HG02840 (cell line): ENCODE results near the gene LENG8.
"Not testable (repeated sequence)": the region's sequence is repeated elsewhere in the genome, so short reads cannot be mapped to it uniquely, and the experiment has no call there.

Experiments used
- ATAC-seq: cut with Tn5 transposase; IDR thresholded peaks from one replicate; pipeline ENCODE4 v1.9.1; 2021; ENCODE audit warnings: mild to moderate bottlenecking, moderate library complexity, moderate number of reproducible peaks; ENCODE audit not compliant: unreplicated experiment, low FRiP score

Gene LENG8

GRCh38 chr19:54459282-54460229 lies 10.6 kb downstream of the LENG8 start:
- ATAC-seq = no peak

GRCh38 chr19:54460230-54461005 lies 11.4 kb downstream of the LENG8 start:
- ATAC-seq = no peak

DNA sequence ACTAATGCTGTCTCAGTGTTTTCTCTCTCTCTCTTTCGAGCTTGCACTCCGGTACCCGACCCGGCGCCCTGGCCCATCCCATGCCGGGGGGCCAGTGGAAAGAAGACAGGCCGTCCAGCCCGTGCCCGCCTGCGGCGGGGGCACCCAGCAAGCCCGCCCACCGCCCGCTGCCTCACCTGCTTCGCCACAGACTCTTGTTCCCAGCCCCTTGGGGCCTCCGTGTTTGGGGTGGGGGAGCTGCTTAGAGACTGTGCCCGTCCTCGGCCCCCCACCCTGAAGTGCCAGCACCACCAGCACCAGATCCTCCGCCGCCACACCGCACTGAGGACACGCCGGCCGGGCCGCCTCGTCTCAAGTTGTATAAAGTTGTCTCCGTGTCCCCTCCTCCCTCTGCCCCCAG lies 12.2 kb downstream of the LENG8 start:
- no peak for ATAC-seq

DNA sequence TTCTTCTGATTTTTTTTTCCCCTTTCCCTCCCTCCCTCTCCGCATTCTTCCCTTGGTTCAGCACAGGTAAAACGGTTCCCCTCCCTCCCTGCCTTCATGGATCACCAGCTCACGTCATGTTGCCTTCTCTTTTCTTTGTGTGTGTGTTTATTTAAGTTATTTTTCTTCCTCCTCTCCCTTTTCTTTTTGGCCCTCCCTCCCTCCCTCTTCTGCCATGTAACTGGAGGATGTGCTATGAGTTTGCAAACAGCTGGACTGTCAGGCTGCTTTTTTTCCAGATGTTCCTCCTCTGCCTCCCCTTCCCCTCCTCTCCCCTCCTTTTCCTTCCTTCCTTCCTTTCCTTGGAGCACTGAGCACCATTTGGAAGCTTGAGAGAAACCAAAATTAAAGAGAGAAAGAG lies 12.6 kb downstream of the LENG8 start:
- no peak for ATAC-seq

DNA sequence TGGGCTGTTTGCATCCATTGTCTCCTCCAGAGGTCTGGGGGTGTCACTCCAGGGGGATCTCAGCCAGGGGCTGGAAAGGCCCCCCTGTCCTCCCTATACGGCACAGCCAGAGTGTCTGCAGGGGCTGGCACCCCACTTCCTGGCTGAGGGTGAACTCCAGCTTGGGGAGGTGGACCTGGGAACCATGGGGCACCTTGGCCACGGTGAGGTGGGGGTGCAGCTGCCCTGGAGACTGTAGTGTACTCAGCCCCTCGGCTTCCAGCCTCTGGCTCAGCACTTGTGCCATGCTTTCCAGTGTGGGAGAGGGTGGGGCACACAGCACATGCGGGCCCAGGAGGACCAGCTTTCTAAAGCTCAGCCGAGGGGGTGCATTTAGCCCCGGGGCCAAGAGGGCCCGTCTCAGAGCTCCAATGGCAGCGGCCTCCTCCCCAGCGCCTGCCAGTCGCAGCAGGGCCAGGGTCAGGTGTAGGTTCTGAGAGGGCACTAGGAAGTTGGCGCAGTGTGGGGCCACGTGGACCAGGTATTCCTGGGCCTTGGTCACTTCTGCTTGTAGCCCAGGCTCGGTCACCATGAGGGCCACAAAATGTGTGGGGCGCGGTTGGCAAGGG lies 13.2 kb downstream of the LENG8 start:
- ATAC-seq = no peak

- ATAC-seq = peak; percentile 10
These were observed 13.9 kb downstream of the LENG8 start for GRCh38 chr19:54462655-54463530.

- peak; percentile 64 for ATAC-seq
These were observed 14.6 kb downstream of the LENG8 start, which contains the start of gene LENG9 for GRCh38 chr19:54463531-54464043. LENG9 (minus strand) TSS chr19:54463778; CDS start chr19:54463526, 252 bp downstream.

- ATAC-seq = peak; percentile 47
These were observed 15.1 kb downstream of the LENG8 start for GRCh38 chr19:54464044-54464629.

GRCh38 chr19:54464630-54465425 lies 15.8 kb downstream of the LENG8 start:
- ATAC-seq = peak; percentile 30

- no peak for ATAC-seq
These were observed 16.6 kb downstream of the LENG8 start for GRCh38 chr19:54465426-54466109.

GRCh38 chr19:54466110-54466480 lies 17.1 kb downstream of the LENG8 start:
- ATAC-seq = not testable (repeated sequence)

GRCh38 chr19:54469496-54469934 lies 20.5 kb downstream of the LENG8 start:
- ATAC-seq = no peak

DNA sequence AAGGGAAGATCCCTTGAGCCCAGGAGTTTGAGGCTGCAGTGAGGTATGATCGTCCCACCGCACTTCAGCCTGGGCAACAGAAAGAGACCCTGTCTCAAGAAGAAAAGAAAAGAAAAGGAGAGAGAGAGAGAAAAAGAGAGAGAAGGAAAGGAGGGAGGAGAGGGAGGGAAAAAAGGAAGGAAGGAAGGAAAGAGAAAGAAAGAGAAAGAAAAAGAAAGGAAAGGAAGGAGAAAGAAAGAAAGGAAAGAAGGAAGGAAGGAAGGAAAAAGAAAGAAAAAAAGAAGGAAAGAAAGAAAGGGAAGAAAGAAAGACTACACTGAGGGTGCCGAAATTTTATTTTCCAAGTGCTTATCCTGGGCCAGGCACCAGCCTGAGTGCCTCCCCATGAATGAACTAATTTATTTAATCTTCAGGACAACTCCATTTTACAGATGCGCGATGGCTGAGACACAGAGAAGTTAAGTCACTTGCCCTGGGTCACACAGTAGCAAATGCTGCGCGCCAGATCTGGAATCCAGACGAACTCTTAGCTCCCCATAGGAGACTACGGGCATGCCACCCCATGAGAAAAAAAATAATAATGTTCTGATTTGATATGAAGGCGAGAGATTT lies 21.4 kb downstream of the LENG8 start:
- ATAC-seq = no peak

DNA sequence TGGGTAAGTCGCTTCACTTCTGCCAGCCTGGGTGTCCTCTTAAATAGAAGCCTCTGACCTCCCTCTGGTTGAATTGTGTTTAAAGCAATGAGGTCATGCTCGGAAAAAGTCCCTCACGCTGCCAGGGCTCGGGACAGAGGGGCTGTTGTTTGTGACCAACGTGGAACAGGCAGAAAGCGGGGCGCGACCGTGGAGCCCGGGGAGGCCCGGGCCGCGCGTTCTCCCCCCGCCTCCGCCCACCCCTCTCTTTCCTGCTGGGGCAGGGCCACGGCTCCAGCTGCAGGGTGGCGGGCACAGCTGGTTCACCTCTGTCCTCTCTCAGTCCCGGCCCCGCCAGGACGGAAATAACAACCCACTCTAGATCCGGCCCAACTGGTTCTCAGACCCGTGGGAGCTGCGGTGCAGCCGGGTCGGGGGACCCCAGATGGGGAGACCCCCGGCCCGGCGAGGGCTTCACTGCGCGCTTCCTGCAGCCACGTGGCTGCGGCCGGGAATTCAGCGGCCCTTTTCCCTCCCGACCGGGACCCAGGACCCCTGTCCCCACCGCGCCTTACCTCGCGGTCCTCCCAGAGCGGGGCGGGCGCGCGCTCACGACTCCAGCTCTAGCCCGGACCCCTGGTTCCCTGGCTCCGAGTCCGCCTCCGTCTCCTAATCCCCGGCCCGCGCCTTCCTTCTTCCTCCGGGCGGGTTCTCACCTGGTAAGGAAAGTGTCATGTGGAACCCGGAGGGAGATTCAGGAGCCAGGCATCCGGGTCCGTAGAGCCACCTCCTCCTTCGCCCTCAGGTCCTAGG lies 22.2 kb downstream of the LENG8 start:
- ATAC-seq = no peak

DNA sequence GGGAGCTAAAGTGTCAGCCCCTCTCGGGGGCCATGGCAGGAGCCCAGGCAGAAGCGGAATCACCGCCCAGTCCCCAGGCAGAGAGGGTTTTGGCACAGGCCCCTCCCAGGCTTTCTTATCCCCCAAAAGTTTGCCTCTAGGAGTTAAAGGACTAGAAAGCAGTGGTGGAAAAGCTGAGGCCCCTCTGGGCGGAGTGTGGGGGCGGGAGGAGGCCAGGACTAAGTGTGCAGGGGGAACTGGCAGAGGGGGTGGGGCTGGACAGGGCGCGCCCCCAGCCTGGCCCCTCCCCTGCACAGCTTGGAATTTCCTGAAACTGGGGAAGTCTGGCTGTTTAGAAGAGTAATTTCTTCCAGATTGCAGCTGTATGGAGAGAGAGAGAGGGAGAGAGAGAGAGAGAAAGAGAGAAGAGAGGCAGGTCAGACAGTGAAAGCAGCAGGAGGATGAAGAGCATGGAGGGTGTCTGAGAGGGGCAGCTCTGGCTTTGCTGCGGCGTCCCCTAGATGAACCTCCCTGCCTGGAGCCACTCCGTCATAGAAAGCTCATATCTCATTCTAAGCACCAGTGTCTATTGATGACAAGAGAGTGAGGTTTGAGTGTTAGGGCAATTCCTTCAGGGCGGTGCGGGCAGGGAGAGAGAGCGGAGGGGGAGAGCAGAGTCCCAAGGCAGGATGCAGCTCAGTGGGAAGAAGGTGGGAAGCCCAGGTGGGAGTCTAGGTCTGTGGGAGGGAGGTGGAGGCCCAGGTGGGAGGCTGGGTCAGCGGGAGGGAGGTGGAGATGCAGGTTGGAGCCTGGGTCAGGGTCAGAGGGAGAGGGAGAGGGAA lies 24.3 kb downstream of the LENG8 start, which contains the start of gene CDC42EP5:
Gene CDC42EP5, minus strand, starts transcription at position 226 of the 821 bp plus-strand sequence. CDS start 7,749 bp downstream, outside the sequence.
- no peak for ATAC-seq

DNA sequence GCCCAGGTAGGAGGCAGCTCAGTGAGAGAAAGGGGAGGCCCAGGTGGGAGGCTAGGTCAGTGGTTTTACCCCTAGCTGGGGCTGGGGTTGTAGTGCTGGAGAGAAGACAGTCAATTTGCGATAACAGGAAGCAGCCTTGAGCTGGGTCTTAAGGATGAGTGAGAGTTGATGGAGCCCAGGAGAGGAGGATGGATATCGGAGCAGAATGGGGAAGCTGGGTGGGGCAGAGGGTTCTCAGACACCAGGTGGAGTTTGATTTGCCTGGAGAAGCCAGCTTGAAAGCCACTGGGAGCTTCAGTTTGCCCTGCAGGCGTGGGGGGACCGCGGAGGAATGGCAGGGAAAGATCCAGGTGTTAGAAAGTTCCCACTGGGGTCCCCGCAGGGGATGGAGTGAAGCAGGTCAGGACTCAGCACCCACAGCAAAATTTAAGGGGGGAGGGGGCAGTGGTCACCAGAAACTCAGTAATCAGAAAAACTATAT lies 24.9 kb downstream of the LENG8 start:
- ATAC-seq = no peak
